HG03139 (cell line): ENCODE results near the gene PIK3R1.
"Not testable (repeated sequence)": the region's sequence is repeated elsewhere in the genome, so short reads cannot be mapped to it uniquely, and the experiment has no call there.

Experiments
- ATAC-seq: cut with Tn5 transposase; IDR thresholded peaks from one replicate; pipeline ENCODE4 v1.9.1; 2021; ENCODE audit not compliant: unreplicated experiment

The PIK3R1 gene

DNA sequence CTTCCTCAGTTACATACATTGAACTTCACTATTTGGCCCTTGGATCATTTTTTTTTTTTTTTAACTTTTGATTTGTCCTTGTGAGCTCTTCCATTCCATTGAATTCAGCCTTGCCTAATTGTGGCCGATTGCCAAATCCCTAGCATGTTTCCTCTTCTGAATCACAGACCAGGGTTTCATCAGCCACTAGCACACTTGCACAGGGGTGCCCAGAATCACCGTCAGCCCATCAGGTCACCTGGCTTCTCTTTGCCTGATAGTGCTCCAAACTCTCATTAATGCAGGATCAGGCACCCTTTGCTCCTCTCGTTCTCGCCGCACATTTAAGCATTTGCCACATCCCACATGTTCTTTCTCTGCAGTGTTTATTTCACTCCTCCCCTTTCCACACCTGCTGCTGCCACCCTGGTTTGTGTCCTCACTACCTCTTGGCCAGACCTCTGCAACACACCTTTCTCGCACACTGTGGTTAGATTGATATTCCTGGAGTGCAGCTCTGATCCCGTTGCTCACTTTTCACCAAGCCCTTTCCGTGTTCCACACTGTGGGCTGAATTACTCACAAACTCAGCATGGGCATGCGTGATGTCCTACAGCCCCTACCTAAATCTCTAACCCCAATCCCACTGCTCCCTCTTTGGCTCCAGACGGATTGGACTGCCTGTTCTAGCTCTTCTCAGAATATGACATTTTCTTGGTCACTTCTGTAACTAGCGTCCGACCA is 9.8 kb downstream of the PIK3R1 start:
- ATAC-seq = no peak

DNA sequence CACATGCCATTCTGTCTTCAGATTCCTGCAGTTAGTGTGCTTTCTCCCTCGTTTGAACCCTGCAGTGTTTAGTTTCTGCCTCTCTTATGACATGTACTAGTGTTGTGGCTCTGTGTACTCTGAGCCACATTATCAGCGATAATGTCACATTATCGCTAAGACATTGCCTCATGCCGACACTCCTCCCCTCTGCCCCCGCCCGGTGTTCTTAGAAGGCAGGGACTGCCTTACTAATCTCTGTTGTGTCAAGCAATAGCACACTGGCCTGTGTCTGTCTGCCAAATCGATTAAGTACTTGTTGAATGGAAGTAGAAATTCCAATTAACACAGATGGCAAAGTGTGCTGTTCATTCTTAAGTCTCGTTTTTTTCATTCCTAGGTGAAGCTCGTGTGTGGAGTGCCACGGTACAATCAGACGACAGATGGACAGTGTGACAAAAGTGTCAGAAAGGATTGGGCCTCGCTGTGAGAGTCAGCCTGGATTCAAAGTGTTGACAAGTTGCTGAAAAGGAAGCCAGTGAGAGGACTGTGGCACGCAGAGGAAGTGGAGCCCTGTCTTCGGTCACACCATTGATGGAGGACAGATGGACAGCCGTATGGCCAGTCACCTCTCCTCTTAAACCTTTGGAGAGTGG is 10.5 kb downstream of the PIK3R1 start:
- no peak for ATAC-seq

DNA sequence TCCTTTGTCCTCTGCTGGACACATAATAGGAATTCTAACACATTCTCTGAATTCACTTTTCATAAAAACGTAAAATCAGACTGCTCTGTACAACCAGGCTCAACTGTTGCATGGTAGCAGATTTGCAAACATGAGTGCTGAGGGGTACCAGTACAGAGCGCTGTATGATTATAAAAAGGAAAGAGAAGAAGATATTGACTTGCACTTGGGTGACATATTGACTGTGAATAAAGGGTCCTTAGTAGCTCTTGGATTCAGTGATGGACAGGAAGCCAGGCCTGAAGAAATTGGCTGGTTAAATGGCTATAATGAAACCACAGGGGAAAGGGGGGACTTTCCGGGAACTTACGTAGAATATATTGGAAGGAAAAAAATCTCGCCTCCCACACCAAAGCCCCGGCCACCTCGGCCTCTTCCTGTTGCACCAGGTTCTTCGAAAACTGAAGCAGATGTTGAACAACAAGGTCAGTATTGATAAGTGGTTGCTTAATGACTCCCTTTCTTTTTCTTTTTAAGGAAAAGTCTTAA is 11.1 kb downstream of the PIK3R1 start:
- ATAC-seq = no peak

DNA sequence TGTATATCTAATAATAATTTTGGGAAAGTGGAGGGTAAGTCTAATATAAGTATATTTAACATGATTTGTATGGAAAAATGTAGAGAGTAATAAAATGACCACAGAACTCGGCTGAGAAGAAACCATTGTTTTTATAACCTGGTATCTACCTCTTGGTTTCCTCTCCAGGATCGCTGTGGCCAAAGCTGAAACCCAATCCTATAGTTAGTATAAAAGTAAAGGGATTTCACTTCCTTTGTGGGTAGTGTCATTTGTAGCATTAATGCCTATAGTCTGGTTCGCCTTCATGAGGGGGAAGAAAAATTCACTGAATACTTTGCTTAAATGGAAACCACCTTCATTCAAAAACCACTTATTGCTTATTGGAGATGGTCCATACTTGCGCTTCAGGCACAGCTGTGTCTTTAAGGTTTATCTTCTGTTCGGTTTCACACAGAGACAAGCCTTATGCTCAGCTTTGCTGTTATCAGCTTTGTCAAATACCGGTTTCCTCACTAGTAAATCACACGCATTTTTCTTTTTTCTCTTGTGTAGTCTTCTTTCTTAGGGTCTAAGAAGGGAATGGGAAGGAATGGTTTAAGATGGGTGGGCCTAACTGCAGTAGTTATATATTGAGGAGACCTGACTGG is 12.1 kb downstream of the PIK3R1 start:
- ATAC-seq = no peak

DNA sequence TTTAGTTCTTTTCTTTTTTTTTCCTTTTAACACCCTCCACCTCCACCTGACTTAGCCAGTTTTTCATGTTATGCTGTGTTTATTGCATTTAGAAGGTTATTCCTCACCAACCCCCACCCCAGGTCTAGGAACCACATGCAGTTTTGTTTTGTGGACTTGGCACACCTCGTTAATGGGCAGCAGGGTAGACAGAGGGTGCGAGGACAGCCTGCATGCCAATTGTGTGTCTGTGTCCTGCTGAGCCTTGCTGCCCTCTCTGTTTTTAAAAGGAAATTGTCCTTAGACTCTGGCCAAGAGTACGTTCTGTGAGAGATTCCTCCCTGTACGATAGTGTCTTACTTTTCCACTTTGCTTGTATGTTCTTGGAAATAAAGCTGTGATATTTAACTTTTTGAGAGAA is 13.9 kb downstream of the PIK3R1 start:
- ATAC-seq = no peak

DNA sequence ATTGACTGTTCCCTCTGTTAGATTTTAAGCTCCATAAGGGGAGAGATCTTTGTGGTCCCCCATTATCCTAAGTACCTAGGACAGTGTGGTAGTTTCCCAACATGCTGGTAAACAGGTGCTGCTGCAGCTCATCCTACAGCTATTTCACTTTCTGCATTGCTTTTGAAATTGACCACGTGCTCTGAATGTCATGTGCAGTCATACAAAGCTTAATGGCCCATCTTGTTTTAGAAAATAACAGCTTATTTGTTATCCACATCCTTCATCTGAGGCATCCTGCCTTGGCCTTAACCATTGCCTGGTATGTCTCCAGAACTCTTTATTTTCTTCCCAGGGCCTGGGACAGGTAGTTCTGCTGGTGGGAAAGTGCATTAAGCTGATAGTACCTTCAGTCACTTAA is 14.7 kb downstream of the PIK3R1 start:
- no peak for ATAC-seq

DNA sequence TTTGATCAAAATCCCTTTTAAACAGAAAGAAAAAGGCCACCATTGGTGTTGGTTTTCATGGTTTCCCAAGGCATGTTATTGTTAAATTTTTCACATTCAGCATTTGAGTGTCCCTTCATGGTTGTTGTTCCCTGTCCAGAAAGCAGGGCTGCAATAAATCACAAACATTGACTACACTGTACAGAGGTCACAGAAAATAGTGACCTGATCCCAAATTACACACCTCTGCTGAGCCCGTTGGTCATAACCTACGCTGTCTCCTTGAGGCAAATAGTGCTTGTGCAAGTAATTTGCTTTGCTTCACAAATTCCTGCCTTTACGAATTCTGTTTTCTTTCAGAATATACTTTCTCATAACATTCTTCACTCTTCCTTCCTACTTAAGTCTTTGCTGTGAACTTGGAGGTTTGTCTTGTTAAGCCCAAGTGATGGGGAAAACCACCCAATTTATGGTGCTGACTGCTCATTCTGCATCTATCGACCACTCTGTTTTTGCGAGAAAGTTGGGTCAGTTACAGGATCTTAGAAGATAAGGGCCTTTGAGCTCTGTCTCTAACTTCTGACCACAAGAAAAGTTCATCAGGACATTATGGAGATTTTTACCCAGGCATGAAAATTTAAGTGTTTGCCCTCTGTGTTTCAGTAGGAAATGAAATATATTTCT is 16.0 kb downstream of the PIK3R1 start:
- ATAC-seq = no peak

DNA sequence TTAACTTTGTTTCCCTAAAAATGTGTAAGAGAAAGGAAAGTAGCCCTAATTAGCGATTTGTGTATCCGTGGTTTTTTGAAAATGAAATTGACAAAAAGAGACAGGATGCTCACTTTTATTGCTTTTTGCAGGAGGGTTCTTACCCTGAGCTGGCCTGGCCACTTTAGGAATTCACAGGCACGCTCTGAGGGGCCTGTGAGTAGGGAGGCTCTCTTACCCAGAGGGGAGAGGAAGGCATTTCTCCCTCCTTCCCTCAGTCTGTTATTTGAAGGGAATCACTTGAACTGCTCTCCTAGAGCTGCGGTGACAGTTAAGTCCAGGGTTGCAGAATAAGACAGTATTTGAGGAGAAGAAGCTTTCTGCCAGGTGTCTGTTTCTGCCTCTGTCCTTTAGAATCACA is 16.7 kb downstream of the PIK3R1 start:
- ATAC-seq = no peak

DNA sequence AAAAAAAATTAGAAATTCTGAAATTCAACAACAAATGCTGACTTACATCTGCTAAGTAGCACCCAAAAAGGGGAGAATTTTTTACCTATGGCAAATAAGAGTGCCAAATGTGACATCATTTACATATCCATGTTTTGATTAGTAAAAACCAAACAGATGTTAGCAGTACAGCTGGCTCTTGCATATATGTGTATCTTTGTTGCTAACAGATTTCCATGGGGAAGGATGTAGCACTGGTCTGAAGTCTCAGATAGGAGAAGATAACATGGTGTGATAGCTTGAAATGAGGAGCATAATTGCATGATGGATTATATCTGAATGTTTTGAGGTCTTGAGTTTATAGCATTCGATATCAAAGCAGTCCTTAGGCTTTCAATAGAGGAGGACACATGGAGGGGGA is 17.5 kb downstream of the PIK3R1 start:
- no peak for ATAC-seq

DNA sequence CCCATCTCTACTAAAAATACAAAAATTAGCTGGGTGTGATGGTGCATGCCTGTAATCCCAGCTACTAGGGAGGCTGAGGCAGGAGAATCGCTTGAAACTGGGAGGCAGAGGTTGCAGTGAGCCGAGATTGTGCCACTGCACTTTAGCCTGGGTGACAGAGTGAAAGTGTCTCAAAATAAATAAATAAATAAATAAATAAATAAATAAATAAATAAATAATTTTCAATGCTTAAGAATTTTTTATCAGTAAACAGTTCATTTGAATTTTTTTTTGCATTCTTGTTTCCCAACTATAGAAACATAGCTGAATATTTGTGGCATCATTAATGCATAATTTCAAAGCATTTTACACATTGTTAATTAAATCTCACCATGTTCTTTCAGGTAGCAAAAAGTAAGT is 19.7 kb downstream of the PIK3R1 start:
- ATAC-seq = not testable (repeated sequence)

DNA sequence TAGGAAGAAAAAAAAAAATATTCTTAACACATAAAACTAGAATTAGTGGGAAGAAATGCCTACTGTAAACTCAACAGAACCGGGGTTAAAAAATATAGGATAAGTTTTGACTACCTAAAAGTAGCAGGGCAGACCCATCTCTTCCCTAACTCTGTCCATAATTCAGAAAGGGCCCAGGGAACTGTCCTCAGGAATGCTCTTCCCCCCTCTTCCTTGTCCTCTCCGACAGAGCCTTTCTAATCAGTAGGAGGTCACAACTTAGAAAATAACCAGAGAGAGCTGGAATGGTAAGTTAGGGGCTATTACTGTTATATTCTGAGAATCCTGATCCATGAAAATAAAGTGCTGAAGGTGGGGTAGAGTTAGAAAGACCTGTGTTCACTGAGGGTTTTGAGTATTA is 22.2 kb downstream of the PIK3R1 start:
- ATAC-seq = no peak

DNA sequence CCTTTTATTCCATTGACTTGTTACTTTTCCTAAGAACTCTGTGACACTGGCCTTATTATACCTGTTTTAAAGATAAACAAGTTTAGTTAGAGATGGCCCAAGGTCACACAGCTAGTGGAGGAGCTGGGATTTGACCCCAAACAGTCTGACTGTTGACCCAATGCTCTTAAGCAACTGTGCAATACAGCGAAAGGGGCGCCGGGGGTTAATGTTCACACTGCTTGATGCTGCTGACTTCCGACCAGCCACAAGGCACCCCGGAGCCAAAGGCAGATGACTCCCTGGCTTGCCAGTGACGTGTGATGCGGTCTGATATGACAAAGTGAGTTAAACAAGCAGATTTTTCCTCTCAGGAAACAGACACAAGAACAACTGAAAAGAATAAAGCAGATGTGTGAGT is 23.9 kb downstream of the PIK3R1 start:
- peak; percentile 94 for ATAC-seq

DNA sequence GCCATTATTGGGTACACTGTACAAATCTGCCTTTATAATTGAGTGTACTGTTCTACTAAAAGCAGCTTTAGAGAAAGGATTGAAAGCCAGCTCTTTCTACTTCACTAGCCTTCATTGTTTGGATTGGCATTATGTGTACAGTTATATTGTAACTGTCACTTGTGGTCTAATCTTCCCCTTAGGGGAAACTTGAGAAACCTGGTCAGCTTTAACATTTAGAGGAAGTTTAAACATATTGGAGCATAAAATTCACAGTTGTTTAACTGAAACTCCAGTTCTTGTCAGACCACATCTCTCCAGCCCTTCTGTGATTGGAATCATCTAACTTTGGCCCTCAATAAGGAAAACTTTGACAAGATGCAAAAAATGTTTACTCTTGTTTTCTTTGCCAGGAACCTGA is 24.6 kb downstream of the PIK3R1 start:
- peak; percentile 56 for ATAC-seq

DNA sequence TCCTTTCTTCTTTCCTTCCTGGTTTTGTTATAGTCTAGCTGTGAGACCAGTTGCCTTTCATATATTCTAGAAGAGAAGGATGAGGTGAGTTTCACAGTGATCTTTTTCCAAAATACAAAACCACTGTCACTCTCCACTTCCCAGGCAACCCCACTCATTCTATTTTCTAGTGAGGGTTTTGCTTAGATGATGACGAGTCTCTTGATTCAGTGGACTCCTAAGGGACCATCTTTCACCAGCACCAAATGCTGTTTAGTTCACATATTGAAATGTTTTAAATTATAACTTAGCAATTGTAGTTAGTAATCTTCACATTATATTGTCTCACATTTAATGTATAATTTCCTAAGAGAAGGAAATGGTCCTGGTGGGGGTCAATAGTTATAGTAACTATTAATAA is 25.2 kb downstream of the PIK3R1 start:
- no peak for ATAC-seq

DNA sequence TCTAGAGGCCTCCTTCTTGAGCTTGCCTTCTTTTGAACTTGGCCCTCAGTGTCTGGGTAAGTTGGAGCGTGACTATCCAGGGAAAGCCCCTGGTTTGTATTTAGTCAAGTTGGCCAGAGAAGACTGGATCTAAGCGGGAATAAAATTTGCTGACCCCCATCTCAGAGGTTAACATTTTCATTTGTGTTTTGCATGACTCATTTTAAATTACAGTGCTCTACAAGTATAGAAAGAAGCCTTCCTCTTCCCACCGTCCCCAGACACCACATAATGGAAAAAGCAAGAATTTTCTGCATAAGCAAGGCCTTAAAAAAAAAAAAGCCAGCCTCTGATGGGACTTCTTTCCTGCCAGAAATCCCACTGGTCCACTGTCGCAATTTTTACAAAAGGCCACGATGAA is 27.2 kb downstream of the PIK3R1 start:
- no peak for ATAC-seq

DNA sequence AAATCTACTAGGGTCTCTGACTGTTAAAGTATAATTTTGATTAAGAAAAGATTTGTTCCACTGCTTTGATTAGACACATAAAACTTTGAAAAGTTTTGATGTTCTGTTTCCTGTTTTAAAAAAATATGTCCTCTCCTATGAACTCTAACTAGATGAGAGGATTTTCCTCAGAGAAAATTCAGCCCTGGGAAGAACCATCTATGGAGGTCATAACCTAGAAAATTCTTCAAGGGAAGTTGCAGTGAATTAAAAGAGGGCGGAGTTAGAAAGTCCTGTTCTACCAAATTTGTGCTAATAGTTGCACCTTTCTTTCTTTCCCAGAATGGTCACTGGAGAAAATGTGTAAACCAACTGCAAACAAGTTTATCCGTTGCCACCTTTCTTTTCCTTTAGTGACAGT is 27.7 kb downstream of the PIK3R1 start:
- no peak for ATAC-seq

DNA sequence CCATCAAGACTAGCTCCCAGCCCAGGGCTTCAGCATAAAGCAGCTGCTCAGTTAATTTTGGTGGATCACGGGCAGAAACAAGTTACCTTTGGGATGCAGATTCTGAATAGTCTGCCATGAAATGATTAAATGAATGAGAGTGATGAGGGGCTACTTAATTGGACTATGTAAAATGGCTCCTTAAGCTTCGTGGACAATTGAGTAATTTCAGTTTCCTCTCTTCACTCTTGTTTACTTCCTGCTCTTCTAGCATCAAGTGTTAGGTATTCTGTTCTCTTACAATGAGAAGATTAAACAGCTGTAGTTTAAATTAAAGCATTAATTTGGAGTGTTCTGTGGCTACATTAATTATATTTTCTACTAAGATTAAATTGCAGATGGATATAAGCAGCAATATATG is 28.1 kb downstream of the PIK3R1 start:
- ATAC-seq = no peak

DNA sequence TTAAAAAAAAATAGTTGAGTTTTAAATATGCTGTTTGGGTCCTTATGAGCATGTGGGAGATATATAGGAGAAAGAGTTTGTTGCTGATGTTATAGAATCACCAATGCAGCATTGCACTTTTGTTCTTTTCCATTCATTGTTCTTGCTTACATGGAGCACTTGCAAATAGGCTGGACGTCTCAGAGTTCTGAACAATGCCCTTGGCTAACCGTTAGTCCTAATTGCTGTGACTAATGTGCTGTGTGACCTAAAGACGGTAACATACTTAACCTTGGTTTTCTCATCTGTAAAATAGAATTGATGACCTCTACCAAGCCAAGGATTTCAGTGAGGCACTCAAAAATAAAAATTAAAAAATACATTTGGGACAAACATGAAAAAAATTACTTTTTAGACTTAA is 29.8 kb downstream of the PIK3R1 start:
- no peak for ATAC-seq

DNA sequence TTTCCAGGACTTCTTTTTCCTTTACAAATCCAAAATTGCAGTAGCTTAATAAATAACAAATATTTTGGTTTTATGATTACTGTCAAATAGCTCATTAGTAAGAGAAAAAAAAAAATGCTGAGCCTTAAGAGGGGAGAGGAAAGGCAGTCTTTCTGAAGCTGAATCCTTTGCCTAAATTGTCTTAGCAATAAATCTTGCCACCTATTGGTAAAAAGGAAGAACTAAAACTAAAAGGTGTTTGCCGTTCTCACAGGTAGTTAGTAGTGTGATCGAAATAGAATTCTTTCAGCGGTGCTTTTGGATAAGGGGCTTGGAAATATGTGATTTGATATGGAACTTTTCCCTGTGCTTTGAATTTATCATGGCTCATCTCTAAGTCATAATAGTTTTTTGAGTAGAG is 31.2 kb downstream of the PIK3R1 start:
- ATAC-seq = no peak

DNA sequence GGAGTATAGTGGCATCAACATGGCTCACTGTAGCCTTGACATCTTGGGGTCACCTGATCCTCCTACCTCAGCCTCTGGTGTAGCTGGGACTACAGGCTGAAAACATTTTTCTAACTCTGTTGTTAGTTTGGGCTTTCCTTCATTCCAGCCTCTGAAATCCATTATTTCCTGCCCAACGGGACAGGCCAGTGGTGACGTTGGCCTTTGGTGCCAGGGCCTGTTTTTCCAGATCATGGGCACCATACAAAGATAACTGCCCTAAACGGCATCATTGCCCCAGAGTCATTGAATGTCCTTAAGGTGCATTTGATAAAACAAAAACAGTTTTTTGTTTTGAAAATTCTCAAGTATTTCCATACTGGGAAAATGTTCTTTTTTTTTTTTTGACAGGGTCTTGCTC is 32.1 kb downstream of the PIK3R1 start:
- no peak for ATAC-seq

DNA sequence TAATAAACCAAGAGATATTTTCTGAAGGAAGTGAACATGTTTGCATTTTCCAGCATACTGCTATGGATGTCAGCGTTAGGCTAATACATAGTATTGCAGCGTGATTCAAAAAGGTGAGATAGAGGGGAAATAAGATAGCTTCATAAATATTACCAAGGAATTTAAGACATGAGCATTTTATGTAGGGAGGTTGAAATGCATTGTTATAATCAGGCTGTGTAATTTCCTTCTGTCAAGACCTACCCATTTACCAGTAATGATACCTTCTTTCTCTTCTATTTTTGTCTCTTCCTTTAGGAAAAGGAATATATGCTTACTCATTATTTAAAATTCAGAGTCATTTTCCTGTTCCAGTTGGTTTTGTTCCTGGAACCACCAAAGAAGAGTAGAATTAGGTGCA is 33.3 kb downstream of the PIK3R1 start:
- no peak for ATAC-seq

DNA sequence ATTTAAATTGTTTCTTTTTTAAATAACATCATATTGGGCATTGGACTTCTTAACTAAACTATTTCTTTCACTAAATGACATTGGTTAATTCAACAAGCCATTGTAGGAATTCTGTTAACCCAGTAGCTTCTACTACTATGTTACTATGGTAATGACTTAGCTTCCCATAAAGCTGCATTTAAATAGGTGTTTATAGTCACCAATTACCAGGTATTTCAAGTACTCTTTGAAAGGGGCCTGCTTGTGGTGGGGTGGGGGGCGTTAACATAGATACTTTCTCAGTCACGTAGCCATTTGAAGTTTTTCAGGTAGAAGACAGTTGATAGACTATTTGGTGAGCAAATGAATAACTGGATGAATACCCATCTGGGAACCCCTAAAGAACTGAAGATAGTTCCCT is 34.0 kb downstream of the PIK3R1 start:
- no peak for ATAC-seq
